Liver (tissue), 9 donors: ENCODE data around the gene BECN2. TPM values are rescaled to one million over a fixed set of nuclear protein-coding genes. Genes with fewer than 3 reads are reported as not detected.

Experiments
- DNase-seq: peaks from one replicate; pipeline ENCODE4 v3.0.0-alpha.2; 2017; ENCODE audit warnings: low spot score
- H3K27ac ChIP-seq, 2 donors: one replicate each; pipeline ENCODE4 v1.7.0; 2013; ENCODE audit warnings: inconsistent platforms in 2 of 2, low read length in 2 of 2, control low read depth in 1 of 2, low read depth in 1 of 2, mild to moderate bottlenecking in 1 of 2
- H3K27me3 ChIP-seq, 4 donors: one replicate each; pipeline versions ENCODE4 v1.6.1 to v1.7.0; 2013; ENCODE audit warnings: low read length in 3 of 4, inconsistent platforms in 1 of 4, mild to moderate bottlenecking in 1 of 4, moderate library complexity in 1 of 4; ENCODE audit not compliant: control insufficient read depth in 4 of 4, insufficient read depth in 4 of 4
- H3K36me3 ChIP-seq, 4 donors: one replicate each; pipeline versions ENCODE4 v1.6.1 to v1.7.0; 2013; ENCODE audit warnings: low read length in 3 of 4, mild to moderate bottlenecking in 3 of 4, low read depth in 1 of 4, moderate library complexity in 1 of 4; ENCODE audit not compliant: control insufficient read depth in 4 of 4, insufficient read depth in 3 of 4
- H3K4me1 ChIP-seq, 4 donors: one replicate each; pipeline versions ENCODE4 v1.6.1 to v1.7.0; 2013; ENCODE audit warnings: low read length in 3 of 4, mild to moderate bottlenecking in 3 of 4, moderate library complexity in 1 of 4; ENCODE audit not compliant: control insufficient read depth in 4 of 4, insufficient read depth in 4 of 4
- H3K4me3 ChIP-seq, 3 donors: one replicate each; pipeline versions ENCODE4 v1.6.1 to v1.7.0; 2013; ENCODE audit warnings: low read length in 3 of 3, control low read depth in 1 of 3, low read depth in 1 of 3, mild to moderate bottlenecking in 1 of 3
- H3K9ac ChIP-seq, 2 donors: one replicate each; pipeline ENCODE4 v1.7.0; 2013; ENCODE audit warnings: low read length in 2 of 2, mild to moderate bottlenecking in 2 of 2, moderate library complexity in 2 of 2, control low read depth in 1 of 2, low read depth in 1 of 2
- H3K9me3 ChIP-seq, 4 donors: one replicate each; pipeline versions ENCODE4 v1.6.1 to v1.7.0; 2013; ENCODE audit warnings: low read length in 3 of 4; ENCODE audit not compliant: control insufficient read depth in 4 of 4
- ATF3 ChIP-seq: IDR thresholded peaks from 2 replicates; pipeline ENCODE4 v1.6.1; 2016; ENCODE audit warnings: antibody characterized with exemption
- EGR1 ChIP-seq, 2 donors: IDR thresholded peaks; 2 replicates each; pipeline ENCODE4 v1.6.1; 2016 to 2018; ENCODE audit warnings: antibody characterized with exemption in 2 of 2, low read depth in 2 of 2
- FOXA1 ChIP-seq: IDR thresholded peaks from 2 replicates; pipeline ENCODE4 v1.6.1; 2016; ENCODE audit warnings: antibody characterized with exemption
- FOXA2 ChIP-seq: IDR thresholded peaks from 2 replicates; pipeline ENCODE4 v1.6.1; 2016; ENCODE audit warnings: antibody characterized with exemption
- GABPA ChIP-seq, 2 donors: IDR thresholded peaks in 1 of 2; conservative IDR thresholded peaks in 1 of 2; 2 replicates each; pipeline ENCODE4 v1.6.1; 2016; ENCODE audit warnings: antibody characterized with exemption in 2 of 2, mild to moderate bottlenecking in 1 of 2, moderate library complexity in 1 of 2
- HNF4A ChIP-seq, 2 donors: conservative IDR thresholded peaks; 2 replicates each; pipeline ENCODE4 v1.6.1; 2016; ENCODE audit warnings: antibody characterized with exemption in 2 of 2, mild to moderate bottlenecking in 2 of 2
- HNF4G ChIP-seq: IDR thresholded peaks from 2 replicates; pipeline ENCODE4 v1.6.1; 2016; ENCODE audit warnings: antibody characterized with exemption
- JUND ChIP-seq, 2 donors: IDR thresholded peaks; 2 replicates each; pipeline ENCODE4 v1.6.1; 2016; ENCODE audit warnings: antibody characterized with exemption in 2 of 2
- MAX ChIP-seq: IDR thresholded peaks from 2 replicates; pipeline ENCODE4 v1.6.1; 2016; ENCODE audit warnings: antibody characterized with exemption
- NR2F2 ChIP-seq: IDR thresholded peaks from 2 replicates; pipeline ENCODE4 v1.6.1; 2016; ENCODE audit warnings: antibody characterized with exemption
- RAD21 ChIP-seq, 2 donors: IDR thresholded peaks; 2 replicates each; pipeline ENCODE4 v1.6.1; 2016; ENCODE audit warnings: antibody characterized with exemption in 2 of 2, mild to moderate bottlenecking in 2 of 2
- REST ChIP-seq: IDR thresholded peaks from 2 replicates; pipeline ENCODE4 v1.6.1; 2016; ENCODE audit warnings: antibody characterized with exemption, mild to moderate bottlenecking
- RXRA ChIP-seq, 2 donors: IDR thresholded peaks; 2 replicates each; pipeline ENCODE4 v1.6.1; 2017 to 2018; ENCODE audit warnings: antibody characterized with exemption in 2 of 2, mild to moderate bottlenecking in 1 of 2
- SP1 ChIP-seq: IDR thresholded peaks from 2 replicates; pipeline ENCODE4 v1.6.1; 2018; ENCODE audit warnings: antibody characterized with exemption, mild to moderate bottlenecking
- TAF1 ChIP-seq: conservative IDR thresholded peaks from 2 replicates; pipeline ENCODE4 v1.6.1; 2016; ENCODE audit warnings: antibody characterized with exemption, mild to moderate bottlenecking
- YY1 ChIP-seq: IDR thresholded peaks from 2 replicates; pipeline ENCODE4 v1.6.1; 2016; ENCODE audit warnings: antibody characterized with exemption, mild to moderate bottlenecking
- ZBTB33 ChIP-seq: IDR thresholded peaks from 2 replicates; pipeline ENCODE4 v1.6.1; 2016; ENCODE audit warnings: antibody characterized with exemption
- WGBS: extraction: QIAGEN DNeasy Blood & Tissue Kit; methylation state at CpG from one replicate; pipeline ENCODE4 v1.1.7; 2013; 5-methylcytosine and 5-hydroxymethylcytosine counted together
- polyA plus RNA-seq, 2 donors: library from polyadenylated mRNA; stranded (reverse) in 1 of 2; unstranded in 1 of 2; fragments of 200-250 nt in 1 of 2; fragments of >200 nt in 1 of 2; fragmentation: Nextera tagmentation in 1 of 2; extraction: Ambion mirVana in 1 of 2; gene quantifications; one replicate each; pipeline versions ENCODE4 v1.2.1 to v1.2.3, GENCODE V29; 2013 to 2015
- total RNA-seq, 2 donors: library from RNA; depleted of rRNA; stranded (reverse); fragments of >200 nt; gene quantifications; one replicate each; pipeline ENCODE4 v1.2.3, GENCODE V29; 2014
- donor health status: healthy.
- donor health status: healthy.
- donor health status: healthy.
- donor health status: healthy.
- donor health status: healthy.

The BECN2 gene
- total and polyA plus RNA-seq, 4 donors, result not detected

GRCh38 chr1:241934866-241935265 lies 22.7 kb upstream of the BECN2 start:
- Histone ChIP-seq H3K36me3 (no peaks in the 10 kb centered on the region), H3K9ac (no peak overlapping the region), H3K27me3 (no peaks in the 10 kb centered on the region), H3K9me3 (no peaks in the 10 kb centered on the region), H3K27ac (no peak overlapping the region), H3K4me3 (no peak overlapping the region), H3K4me1 (no peaks in the 10 kb centered on the region)
- TF ChIP-seq HNF4A (conservative IDR thresholded peaks at IDR 0.05), result no peak
- TF ChIP-seq ATF3, result no peak
- TF ChIP-seq ZBTB33, result no peak
- TF ChIP-seq GABPA (IDR thresholded peaks at IDR 0.05 in 1 of 2, conservative IDR thresholded peaks at IDR 0.05 in 1 of 2), result no peak
- no peak for TF ChIP-seq MAX
- TF ChIP-seq NR2F2, result no peak
- no peak for TF ChIP-seq JUND (IDR thresholded peaks at IDR 0.05)
- TF ChIP-seq TAF1, result no peak
- no peak for TF ChIP-seq FOXA1
- no peak for TF ChIP-seq REST
- no peak for TF ChIP-seq RAD21 (IDR thresholded peaks at IDR 0.05)
- no peak for TF ChIP-seq EGR1 (IDR thresholded peaks at IDR 0.05; ENCODE audit: low read depth in 2 of 2)
- WGBS, result 77% methylated on average over 7 of the region's 7 CpGs
- no peak for DNase-seq

DNA sequence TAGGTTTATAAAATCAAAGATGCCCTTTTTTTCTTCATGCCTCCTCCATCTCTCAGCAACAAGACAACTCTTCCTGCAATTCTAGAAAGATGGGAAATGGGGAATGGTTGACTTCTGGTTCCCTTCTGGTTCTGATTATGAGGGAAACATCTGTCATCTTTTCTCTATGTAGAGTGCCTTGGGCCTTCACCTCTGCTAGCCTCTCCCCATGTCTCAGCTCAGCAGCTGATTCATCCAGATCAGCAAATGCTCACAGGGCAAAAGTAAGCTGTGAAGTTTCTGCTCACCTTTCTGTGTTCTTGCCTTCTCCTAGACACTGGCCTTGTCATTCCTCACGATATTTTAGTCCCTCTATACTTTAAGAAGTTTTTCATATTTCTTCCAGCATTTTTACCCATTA lies 17.8 kb upstream of the BECN2 start:
- no peaks in the 10 kb centered on the region for H3K4me1 ChIP-seq
- H3K27me3 ChIP-seq, result no peaks in the 10 kb centered on the region
- no peak overlapping the region for H3K4me3 ChIP-seq
- no peak overlapping the region for H3K9ac ChIP-seq
- DNase-seq, result no peak
- H3K27ac ChIP-seq, result no peak overlapping the region
- no peak for TF ChIP-seq ATF3
- H3K9me3 ChIP-seq, result no peaks in the 10 kb centered on the region
- H3K36me3 ChIP-seq, result no peaks in the 10 kb centered on the region
- 83% methylated on average over 1 of the region's 1 CpG for WGBS

DNA sequence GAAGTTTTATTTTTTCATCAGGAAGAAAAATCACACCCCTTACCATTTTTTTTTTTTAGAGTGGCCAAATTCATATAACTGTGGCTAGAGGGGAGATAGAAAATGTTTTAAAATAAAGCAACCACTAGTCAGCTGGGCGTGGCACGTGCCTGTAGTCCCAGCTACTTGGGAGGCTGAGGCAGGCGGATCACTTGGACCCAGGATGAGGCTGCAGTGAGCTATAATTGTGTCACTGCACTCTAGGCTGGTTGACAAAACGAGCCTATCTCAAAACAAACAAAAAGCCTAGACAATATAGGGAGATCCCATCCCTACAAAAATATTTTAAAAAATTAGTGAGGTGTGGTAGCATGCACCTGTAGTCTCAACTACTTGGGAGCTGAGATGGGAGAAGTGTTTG lies 14.8 kb upstream of the BECN2 start:
- Histone ChIP-seq H3K27me3 (no peaks in the 10 kb centered on the region), H3K4me1 (no peaks in the 10 kb centered on the region), H3K9ac (no peak overlapping the region), H3K9me3 (no peaks in the 10 kb centered on the region), H3K36me3 (no peaks in the 10 kb centered on the region), H3K4me3 (no peak overlapping the region), H3K27ac (no peak overlapping the region)
- 77% methylated on average over 4 of the region's 4 CpGs for WGBS
- DNase-seq, result no peak
- TF ChIP-seq SP1 (no peak), NR2F2 (no peak), YY1 (no peak), GABPA (IDR thresholded peaks at IDR 0.05 in 1 of 2, conservative IDR thresholded peaks at IDR 0.05 in 1 of 2) (no peak), TAF1 (no peak), RAD21 (IDR thresholded peaks at IDR 0.05) (no peak), FOXA2 (no peak), HNF4G (no peak), RXRA (IDR thresholded peaks at IDR 0.05) (no peak), MAX (no peak)
